SW 1271 (cell line): ENCODE measurements around the gene DCN.

Experiments
- DNase-seq, 2 experiments: peaks; one replicate each; lab custom pipeline; 2025; lab: John Stamatoyannopoulos, UW

DCN gene

DNA sequence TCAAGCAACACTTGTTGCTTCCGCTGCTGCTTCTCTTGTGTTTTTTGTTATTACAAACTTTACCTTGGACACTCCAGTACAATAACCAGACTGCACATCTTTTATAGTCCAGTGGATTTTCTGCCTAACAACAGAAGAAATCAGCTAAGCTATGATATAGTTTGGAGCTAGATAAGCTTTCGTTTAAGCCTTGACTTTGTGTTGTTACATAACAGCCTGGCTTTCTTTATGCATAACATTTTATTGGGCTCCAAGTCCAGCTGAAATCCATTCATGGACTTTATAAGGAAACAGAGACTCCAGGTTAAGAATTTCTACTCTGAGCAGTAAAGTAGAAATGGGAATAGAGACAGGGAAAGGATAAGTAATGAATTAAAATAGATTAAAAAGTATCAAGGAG, 3.5 kb upstream of the DCN start:
- DNase-seq: no peak

DNA sequence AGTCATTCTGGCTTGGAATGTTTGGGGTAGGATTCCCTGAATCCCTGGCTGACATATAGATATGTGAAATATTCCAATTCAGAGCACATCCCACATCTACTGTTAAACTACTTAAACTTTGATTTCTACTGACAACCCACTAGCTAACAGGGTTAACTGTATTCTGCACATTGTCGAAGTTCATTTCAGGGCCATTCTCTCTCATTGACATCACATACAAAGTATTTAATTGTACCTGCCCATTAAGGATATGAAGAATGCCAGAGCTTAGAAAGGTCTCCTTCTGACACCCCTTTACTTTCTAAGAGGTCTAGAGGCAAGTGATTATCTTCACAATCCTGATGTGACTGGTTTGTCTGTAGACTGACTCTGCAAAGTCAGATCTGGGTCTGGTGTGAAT, 2.8 kb upstream of the DCN start:
- no peak for DNase-seq

DNA sequence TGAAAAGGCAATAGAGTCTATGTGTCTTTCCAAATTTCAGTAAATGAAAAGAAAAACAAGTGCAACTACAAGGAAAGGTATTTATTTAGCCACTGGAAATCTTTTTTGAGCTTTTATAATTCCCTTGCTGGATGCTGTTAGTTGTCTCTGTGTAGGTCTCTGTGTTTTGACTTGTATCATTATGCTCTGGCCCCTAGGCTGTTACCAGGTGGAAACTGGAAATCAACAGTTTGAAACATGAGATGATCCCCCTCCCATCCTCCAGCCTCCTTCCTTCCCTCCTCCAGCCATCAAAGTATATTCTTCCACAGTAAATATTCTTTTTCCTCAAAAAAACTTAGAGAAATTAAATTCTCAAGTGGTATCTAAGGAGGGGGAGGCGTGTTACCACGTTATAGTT, 934 bp upstream of the DCN start:
- no peak for DNase-seq

DNA sequence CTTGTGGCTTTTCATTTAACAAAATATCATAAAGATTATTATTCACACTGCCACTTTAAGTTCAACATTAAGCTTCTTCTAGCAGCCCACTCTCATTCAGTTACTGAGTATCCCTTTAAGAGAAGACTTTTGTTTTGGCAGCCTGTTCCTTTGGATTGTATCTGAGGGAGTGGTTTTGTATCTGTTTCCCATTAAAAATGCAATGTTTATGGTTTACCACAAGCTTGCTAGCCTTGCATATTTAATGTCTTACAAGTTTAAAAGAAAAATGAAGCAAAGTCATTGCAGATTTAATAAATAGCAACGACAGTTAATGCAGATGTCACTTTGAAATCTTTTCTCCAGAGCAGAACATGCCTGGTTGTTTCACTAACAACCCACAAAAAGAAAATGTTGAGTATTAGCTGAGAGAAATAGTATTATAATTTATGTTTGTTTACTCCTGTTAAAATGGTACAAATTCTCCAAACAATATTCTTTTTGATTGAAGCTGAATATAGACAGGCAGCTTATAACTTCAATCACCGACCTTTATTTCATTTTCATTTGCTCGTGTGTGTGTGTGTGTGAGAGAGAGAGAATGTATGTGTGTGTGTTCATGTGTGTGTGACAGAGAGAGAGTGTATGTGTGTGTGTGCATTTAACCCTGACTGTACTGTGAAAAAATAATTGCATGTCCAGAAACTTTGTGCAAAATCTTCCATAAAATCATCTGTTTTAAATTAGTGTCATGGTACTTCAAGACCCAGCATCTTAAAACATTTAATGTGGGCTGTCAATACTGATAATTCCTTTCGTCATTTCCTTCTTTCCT, 1.8 kb downstream of the DCN start:
- DNase-seq: no peak

DNA sequence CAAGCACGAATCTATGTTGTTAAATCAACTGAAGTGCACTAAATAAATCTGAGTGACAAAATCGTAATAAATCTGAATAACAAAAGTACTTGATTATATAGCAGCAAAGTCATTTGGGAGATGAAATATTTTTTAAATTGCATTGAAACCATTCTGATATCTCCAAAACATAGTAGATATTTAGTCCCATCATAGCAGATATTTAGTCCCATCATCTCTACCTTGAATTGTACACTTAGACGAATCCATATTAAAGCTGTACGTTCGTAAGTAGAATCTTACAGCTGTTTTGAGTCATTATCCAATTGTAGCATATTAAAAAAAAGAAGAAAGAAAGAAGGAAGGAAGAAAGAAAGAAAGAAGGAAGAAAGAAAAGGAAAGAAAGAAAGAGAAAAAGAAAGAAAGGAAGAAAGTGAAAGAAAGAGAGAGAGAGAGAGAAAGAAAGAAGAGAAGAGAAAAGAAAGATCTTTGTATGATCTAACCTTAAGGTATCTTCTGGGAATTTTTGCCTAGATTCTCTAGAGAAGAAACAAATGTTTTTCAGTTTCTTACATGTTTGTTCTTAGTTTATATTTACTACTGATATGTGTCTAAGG, 2.6 kb downstream of the DCN start:
- DNase-seq: no peak

DNA sequence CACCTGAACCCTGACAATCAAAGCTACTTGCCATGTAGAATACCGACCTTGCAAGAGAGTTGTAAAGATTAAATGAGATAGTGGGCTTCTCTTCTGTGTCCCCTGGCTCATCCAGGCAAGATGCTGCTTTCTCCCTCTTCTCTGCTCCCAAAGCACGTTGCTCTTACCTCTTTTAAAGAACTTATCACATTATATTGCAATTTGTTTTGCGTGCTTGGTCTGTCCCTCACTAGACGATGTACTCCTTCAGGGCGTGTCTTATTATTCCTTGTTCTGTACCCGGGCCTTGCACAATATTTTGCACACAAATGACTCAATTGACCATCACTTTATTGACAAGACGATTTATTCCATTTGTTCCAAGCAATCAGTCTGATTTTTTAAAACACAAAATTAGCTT, 3.3 kb downstream of the DCN start:
- DNase-seq: no peak

DNA sequence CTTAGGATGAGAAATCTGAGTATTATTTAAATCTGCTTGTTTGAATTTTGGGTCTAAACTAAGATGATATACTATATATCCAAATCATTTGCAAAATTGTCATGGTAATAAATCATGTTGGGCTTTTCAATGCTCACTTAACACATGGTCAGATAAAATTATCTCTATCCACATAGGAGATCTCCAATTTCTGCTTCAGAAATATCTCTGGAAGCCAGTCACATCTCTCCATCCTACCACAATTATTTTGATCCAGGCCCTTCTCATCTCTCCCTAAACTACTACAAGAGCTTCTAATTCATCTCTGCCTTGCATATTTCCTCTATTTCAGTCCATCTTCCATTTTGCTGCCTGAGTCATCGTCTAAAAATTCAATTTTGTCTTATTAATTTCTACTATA, 3.8 kb downstream of the DCN start:
- DNase-seq: no peak

DNA sequence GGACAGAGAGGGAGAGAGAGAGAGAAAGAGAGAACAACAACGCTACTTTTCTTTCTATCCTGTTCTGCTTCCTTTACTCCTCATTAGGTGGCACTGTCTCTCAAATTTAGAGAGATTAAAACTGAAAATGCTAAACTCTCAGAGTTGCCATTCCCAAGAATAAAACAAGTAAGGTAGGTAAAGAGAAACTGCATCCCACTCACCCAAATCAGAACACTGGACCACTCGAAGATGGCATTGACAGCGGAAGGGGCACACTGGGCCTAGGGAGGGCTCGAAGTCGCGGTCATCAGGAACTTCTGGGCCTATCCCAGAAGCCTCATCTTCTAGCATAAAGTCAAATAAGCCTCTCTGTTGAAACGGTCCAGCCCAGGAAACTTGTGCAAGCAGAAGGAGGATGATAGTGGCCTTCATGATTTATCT, 4.5 kb downstream of the DCN start:
- peak in 1 of 2 experiments; percentile 12 for DNase-seq

DNA sequence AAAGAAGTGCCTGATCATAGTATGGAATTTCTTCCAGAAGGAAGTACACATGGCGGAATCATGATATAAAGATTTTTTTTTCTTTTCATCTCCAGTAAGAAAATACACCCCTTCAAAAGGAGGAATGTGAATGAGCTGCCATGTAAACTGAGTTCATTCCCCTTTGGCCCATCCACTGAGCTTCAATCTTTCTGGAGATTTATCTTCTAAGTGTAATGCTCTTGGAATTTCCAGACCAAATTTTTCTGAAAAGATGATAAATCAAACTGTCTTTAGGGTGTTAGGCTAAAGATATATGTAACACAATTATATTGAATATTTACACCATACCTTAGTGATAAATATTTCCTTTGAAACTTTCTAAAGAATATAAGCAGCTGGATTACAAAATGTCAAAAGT, 5.2 kb downstream of the DCN start:
- no peak for DNase-seq

DNA sequence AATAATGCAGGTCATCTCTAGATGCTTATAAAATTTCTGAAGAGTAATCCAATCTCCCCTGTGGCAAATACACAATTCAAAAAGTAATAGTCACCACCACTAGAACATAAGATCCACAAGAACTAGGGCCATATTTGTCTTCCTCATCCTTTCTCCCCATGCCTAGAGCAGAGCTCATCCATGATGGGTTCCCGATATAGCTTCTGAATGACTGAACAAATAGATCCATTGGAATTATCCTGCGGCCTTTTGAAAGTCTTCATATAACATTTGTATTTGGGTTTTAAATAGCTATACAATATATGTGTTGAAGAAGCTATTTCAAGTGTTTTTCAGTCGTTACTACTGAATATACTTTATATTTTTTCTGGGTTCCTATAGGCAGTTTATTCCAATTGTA, 5.7 kb downstream of the DCN start:
- DNase-seq: no peak

DNA sequence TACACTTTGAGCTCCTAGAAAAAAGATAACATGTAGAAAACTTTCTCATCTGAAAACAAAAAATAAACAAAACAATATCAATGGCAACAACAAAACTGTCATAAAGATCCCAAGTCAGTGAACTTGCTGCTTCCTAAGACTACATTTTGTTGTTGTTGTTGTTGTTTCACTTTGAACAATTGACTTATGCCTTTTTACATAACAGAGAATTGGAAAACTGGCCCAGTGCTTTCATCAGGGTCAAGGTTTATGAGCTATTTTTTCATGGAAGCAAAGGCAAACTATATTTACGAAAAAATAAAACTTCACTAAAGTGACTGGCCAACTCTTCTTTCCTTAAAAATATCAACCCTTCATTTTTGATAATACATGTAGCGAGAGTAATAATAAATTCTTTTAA, 6.3 kb downstream of the DCN start:
- no peak for DNase-seq

DNA sequence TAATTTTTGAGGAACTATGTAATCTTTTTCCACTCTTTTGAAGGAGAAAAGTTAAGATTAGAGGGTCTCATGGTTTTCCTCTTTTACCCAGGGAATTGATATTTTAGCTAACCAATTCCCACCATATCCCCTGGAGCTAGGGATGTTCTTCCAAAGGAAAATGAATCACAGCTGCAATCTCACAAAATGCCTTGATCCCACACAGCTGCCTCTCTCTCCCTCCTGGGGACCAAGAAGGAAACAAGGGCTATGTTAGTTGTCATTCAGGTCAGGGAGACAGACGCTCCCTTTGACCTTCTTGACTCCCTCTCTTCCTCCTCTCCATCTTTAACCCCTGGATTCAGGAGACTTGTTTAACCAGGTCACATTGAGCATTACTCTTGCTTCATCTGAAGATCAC, 9.5 kb downstream of the DCN start:
- DNase-seq: no peak

DNA sequence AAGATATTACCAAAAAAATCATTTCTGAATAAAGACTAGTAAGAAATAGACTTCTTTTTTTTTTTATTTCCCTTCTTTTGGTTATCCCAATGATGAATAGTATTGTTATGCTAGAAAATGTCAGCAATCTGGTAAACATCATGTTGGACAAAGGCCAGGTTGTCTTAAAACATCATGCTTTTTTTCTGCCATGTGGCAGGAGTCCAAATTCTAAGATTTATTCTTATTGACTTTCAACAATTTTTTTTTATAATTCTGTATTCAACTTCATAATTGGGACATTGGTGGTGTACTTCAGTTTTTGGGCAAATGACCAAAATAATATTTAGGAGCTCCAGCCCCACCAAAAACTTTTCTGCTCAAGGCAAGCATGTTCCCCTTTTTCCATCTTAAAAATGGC, 10.5 kb downstream of the DCN start:
- no peak for DNase-seq

DNA sequence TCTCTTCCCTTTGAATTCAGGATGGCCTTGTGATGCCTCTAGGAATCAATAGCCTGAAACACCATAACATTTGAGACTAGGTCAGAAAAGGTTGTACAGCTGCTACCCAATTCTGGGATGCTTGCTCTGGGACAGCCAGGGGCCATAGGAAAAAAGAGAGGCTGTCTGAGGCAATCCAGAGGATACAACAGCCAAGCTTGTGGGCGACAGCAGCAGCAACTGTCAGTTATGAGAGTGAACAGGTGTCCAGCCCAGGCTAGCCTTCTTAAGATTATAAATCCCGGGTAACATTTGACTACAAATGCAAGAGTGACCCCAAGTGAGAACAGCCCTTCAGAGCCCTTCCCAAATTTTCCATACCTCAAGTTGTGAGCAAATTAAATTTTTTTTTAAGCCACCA, 11.1 kb downstream of the DCN start:
- DNase-seq: no peak

DNA sequence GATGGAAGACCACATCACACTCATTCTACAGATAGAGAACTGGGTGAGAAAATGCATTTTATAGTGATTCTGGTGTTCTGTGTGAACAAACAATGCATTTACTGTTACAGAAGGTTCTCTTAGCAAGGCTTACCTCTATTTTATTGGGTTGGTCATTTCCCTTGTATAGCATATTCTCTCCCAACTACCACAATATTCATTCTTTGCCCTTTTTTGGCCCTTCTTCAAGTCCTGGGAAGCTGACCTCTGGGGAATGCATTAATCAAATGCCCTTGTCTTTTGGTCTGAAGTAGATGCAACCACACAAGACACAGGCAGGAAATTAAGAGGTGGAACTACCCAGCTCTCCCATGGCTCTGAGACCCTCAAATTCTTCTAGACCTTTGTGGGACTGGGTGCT, 19.5 kb downstream of the DCN start:
- no peak for DNase-seq

DNA sequence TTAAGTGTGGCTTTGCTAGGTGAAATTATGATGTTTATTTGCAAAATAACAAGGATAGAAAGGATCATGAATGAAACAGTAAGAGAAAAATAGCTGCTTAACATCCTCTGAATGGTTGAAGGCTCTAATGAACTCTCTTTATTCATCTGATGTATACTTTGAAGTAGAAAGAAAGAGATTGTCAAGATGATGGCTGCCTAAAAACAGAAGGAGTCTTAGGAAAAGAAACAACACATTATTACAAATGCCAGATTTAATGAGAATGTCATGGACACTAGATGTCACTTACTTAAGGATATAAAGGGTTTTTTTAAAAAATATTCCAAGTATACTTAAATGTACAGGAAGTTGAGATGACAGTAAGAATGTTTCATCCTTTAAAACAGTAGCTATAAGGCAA, 21.6 kb downstream of the DCN start:
- DNase-seq: no peak

DNA sequence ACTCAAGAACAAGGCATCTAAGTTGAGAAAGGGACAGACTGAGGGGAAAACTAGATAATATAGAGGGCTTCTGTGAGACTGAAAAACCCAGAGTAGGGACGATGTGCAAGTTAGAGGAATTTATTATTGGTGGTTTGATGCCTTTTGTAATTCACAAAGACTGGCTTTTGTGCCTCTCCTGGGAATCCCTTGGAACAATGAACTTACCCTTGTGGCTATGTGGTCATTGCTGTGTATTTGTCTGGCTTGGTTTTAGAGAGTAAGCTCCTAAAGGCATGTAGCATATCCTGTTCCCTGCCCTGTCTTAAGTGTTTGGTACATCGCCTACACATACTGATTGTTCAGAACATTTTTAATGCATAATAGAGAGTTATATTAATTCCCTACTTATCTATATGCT, 26.6 kb downstream of the DCN start:
- DNase-seq: no peak

DNA sequence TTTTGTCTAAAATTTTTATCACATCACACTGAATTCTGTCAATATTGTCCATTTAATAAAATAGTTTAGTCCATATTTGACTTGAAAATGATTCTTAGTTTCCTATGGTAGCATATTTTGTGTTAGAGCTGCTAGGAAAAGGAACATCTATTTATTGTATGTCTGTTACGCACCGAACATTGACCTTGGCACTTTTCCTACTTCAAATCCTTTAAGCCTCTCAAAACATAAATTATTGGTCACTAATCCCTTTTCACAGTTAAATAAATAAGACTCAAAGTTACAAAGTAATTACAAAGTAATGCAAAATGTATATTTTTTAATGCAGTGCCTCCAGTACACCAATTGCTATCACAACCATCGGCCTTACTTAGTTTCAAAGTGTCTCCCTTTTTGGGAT, 28.5 kb downstream of the DCN start:
- no peak for DNase-seq

DNA sequence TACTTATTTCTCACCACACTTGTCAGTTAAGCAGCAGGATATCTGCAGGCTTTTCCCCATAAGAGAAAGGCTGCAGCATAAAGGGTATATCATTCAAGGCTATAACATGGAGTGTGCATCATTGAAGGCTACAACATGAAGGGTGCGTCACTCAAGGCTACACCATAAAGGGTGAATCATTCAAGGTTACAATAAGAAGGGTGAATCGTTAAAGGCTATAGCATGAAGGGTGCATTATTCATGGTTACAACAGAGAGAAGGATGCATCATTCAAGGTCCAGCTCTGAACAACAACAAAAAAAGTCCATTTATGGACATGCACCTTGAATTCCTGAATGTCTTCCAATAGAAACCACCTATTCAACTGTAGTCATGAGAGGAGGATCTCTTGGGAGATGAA, 38.6 kb downstream of the DCN start:
- no peak for DNase-seq

DNA sequence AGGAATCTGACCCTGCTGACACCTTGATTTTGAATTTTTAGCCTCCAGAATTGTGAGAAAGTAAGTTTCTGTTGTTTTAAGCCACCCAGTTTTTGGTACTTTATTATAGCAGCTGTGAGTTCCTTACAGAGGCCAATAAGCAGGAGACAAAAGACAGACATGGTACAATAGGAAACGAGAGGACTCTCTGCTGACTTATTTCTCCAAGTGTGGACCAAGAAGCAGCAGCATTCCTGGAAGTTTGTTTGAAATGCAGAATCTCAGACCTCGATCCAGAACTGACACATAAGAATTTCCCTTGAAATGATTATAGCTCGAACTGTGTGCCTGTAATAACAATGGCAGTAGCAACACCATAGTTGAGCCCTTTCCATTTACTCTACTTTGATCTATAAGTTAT, 39.4 kb downstream of the DCN start:
- DNase-seq: no peak

DNA sequence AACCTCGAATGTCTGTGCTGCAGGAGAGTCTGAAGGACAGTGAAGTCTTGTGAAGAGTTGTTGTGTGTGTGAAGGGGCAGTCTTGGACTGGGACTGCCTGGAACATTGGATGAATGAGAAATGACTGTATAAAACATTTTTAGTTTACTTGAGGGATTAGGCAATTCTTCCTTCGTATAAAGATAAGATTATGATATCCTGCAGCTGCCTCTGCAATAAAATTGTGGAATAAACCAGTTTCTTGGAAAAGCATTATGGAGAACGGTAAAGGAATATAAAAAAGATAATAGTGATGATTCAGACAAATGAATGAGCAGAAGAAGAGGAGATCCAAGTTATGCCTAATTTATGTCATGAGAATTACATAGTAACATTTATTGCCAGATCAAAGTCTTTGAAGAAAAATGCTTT, 40.4 kb downstream of the DCN start:
- no peak for DNase-seq

DNA sequence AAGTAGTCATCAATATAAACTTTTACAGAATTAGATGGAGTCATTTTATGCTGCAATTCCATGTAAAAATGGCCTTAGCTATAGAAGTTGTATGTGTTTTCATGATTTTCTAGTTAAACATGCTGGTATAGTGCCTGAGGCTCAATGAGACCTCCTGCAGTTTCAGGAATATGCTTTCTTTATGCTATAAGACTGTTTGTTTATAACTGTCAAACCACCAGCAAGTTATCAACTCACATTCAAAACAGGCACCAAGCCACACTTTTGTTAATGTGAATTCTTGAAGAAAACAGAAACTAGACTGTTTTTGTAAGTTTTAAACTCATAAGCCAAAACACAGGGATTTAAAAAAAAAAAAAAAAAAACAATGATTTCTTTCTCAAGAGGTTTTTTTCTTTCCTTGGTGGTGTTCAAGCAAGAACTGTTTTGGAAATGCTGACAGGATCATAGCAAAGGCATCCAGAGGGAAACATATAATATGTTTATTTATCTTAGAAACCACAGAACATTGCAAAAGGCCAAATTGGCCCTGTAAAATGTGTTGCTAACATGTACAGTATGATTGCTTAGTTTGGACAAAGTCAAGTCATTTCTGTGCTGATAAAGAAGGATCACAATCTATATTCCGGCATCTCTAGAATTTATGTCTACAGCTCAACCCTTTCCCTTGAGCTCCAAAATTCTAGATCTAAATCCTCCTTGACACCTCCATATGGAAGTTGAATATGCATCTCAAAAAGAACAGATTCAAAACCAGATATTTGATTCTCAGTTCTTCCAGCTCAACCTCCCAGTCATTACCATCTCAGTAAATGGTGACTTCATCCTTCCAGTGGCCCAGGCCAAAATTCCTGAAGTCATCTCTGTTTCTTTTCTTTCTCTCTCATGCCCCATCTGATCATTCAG, 42.3 kb downstream of the DCN start:
- no peak for DNase-seq

DNA sequence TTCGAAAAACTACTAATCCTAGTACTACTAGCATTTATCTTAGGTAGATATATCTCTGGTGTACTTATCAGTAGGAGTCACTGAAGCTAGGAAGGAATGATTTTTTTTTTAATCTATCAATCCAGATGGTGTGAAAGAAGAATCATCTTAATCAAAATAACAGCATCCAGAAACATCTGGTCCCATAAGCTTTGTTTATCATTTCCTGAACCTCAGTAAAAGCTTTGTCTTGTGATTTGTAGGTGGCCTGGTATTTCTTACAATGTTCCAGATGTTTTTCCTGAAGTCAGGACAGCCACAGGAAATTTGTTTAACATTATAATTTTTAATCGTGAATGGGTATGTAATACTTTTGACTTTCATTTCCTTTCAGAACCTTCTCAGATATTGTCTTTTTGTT, 43.3 kb downstream of the DCN start:
- DNase-seq: no peak
